HepG2 (cell line): ENCODE measurements around the gene HMGB4. TPM values are rescaled to one million over a fixed set of nuclear protein-coding genes. Genes with fewer than 3 reads are reported as not detected.

Source experiments
- ATAC-seq: fragments of 200-7000 bp; cut with Tn5 transposase; 3 replicates; pipeline ENCODE4 v1.9.1; 2020; ENCODE audit warnings: mild to moderate bottlenecking, moderate library complexity
- BruUV-seq: library from RNA; stranded (reverse); fragments of 400-500 nt; replicated peaks from 2 replicates; lab custom pipeline; 2021; lab: Mats Ljungman, UMichigan
- CTCF ChIA-PET: fragments of 300-600 bp; formaldehyde crosslinking; extraction: SDS; loops from one replicate; lab custom pipeline; 2021; ENCODE audit warnings: low total read pairs, inconsistent platforms, low intra/inter-chr PET ratio; lab: Yijun Ruan, JAX
- POLR2A ChIA-PET: fragments of 350-600 bp; sonication (Branson Sonifier 250); formaldehyde crosslinking; loops from one replicate; lab custom pipeline; 2020; ENCODE audit warnings: antibody characterized with exemption, inconsistent platforms; lab: Yijun Ruan, JAX
- DNase-seq: peaks from one replicate; pipeline ENCODE4 v3.0.0-alpha.2; 2015; ENCODE audit warnings: low spot score
- FAIRE-seq: peaks from 3 replicates; lab custom pipeline; 2011; peaks lifted over from hg19 to GRCh38; lab: Jason Lieb, UNC
- H2AFZ ChIP-seq: one replicate; pipeline ENCODE4 v1.6.1; 2011; ENCODE audit warnings: low read length, inconsistent platforms
- H3K27ac ChIP-seq: fragments of 300-600 bp; 3 replicates; pipeline ENCODE4 v1.8.0; 2011; ENCODE audit warnings: mixed run types, mild to moderate bottlenecking, mixed read lengths, low read length, inconsistent platforms; ENCODE audit not compliant: insufficient read depth; ENCODE audit errors: extremely low read length
- H3K27me3 ChIP-seq, 2 experiments: fragments of 200-600 bp in 1 of 2; 2 replicates in 1 of 2; 3 replicates in 1 of 2; pipeline versions ENCODE4 v1.6.0 to v1.8.0; 2011; ENCODE audit warnings: low read length in 2 of 2, mild to moderate bottlenecking in 2 of 2, moderate library complexity in 2 of 2, inconsistent platforms in 1 of 2; ENCODE audit not compliant: insufficient read depth in 2 of 2, control insufficient read depth in 1 of 2
- H3K36me3 ChIP-seq, 2 experiments: fragments of 200-600 bp in 1 of 2; replicated peaks in 1 of 2; 2 replicates in 1 of 2; 3 replicates in 1 of 2; pipeline versions ENCODE4 v1.5.1 to v1.8.0; 2011; ENCODE audit warnings: low read length in 2 of 2, inconsistent platforms in 1 of 2; ENCODE audit not compliant: insufficient read depth in 2 of 2, control insufficient read depth in 1 of 2
- H3K4me1 ChIP-seq: 2 replicates; pipeline ENCODE4 v1.5.1; 2012; ENCODE audit warnings: low read length, inconsistent platforms; ENCODE audit not compliant: insufficient read depth
- H3K4me2 ChIP-seq: 2 replicates; pipeline ENCODE4 v1.6.0; 2011; ENCODE audit warnings: low read depth, low read length, inconsistent platforms
- H3K4me3 ChIP-seq, 3 experiments: fragments of 200-600 bp in 1 of 3; sonication (generic), shearing (Covaris generic) in 1 of 3; replicated peaks in 1 of 3; 2 replicates each; pipeline ENCODE4 v1.5.1; 2011 to 2016; ENCODE audit warnings: low read length in 3 of 3, inconsistent platforms in 2 of 3, low read depth in 2 of 3, mild to moderate bottlenecking in 2 of 3, control low read depth in 1 of 3, mixed read lengths in 1 of 3; ENCODE audit not compliant: insufficient read depth in 1 of 3
- H3K79me2 ChIP-seq: one replicate; pipeline ENCODE4 v1.6.1; 2011; ENCODE audit warnings: low read length, inconsistent platforms; ENCODE audit not compliant: insufficient read depth
- H3K9ac ChIP-seq: 2 replicates; pipeline ENCODE4 v1.6.0; 2011; ENCODE audit warnings: mild to moderate bottlenecking, low read depth, low read length, inconsistent platforms; ENCODE audit not compliant: insufficient read depth
- H3K9me3 ChIP-seq: 2 replicates; pipeline ENCODE4 v1.5.1; 2012; ENCODE audit warnings: mild to moderate bottlenecking, low read length
- H4K20me1 ChIP-seq: 2 replicates; pipeline ENCODE4 v1.6.0; 2011; ENCODE audit warnings: inconsistent platforms, mild to moderate bottlenecking, low read length, moderate library complexity; ENCODE audit not compliant: insufficient read depth
- AFF4 ChIP-seq: sonication (generic); formaldehyde crosslinking; IDR thresholded peaks from 2 replicates; pipeline ENCODE4 v1.4.0; 2020; ENCODE audit warnings: missing genetic modification reagents
- CCAR2 ChIP-seq: fragments of 200-400 bp; formaldehyde crosslinking; optimal IDR thresholded peaks from 2 replicates; pipeline ENCODE3; 2018; ENCODE audit warnings: low read depth, mild to moderate bottlenecking, low read length, moderate library complexity
- CREB1 ChIP-seq, 2 experiments: fragments of 450-650 bp in 1 of 2; IDR thresholded peaks; 2 replicates each; pipeline ENCODE4 v1.6.1; 2016 to 2017; ENCODE audit warnings: control low read depth in 1 of 2, mild to moderate bottlenecking in 1 of 2, missing compliant biosample characterization in 1 of 2, missing genetic modification characterization in 1 of 2
- DMAP1 ChIP-seq: IDR thresholded peaks from 2 replicates; pipeline ENCODE4 v1.6.1; 2016
- HDAC1 ChIP-seq: sonication (generic); formaldehyde crosslinking; IDR thresholded peaks from 2 replicates; pipeline ENCODE4 v1.5.1; 2020; ENCODE audit warnings: mild to moderate bottlenecking, missing genetic modification reagents
- HNRNPL ChIP-seq: fragments of 200-400 bp; formaldehyde crosslinking; IDR thresholded peaks from 2 replicates; pipeline ENCODE4 v1.6.1; 2017; ENCODE audit warnings: mild to moderate bottlenecking, low read depth, low read length
- SMAD1 ChIP-seq: sonication (generic); formaldehyde crosslinking; IDR thresholded peaks from 2 replicates; pipeline ENCODE4 v1.4.0; 2020; ENCODE audit warnings: missing genetic modification reagents, low read depth, mild to moderate bottlenecking, borderline replicate concordance
- ZFP37 ChIP-seq: sonication (generic); formaldehyde crosslinking; IDR thresholded peaks from 2 replicates; pipeline ENCODE4 v1.4.0; 2020; ENCODE audit warnings: missing genetic modification reagents, borderline replicate concordance
- ZIK1 ChIP-seq: sonication (generic); formaldehyde crosslinking; IDR thresholded peaks from 2 replicates; pipeline ENCODE4 v1.5.0; 2020; ENCODE audit warnings: mild to moderate bottlenecking, low read depth, missing genetic modification reagents, borderline replicate concordance
- ZNF180 ChIP-seq: sonication (generic); formaldehyde crosslinking; IDR thresholded peaks from 2 replicates; pipeline ENCODE4 v1.4.0; 2020; ENCODE audit warnings: low read depth, missing genetic modification reagents, borderline replicate concordance
- ZNF234 ChIP-seq: sonication (generic); formaldehyde crosslinking; conservative IDR thresholded peaks from 2 replicates; pipeline ENCODE4 v1.5.1; 2020; ENCODE audit warnings: mild to moderate bottlenecking, missing genetic modification reagents
- ZNF713 ChIP-seq: sonication (generic); formaldehyde crosslinking; IDR thresholded peaks from 2 replicates; pipeline ENCODE4 v1.4.0; 2020; ENCODE audit warnings: mild to moderate bottlenecking, missing genetic modification reagents
- ZNF747 ChIP-seq: sonication (generic); formaldehyde crosslinking; IDR thresholded peaks from 2 replicates; pipeline ENCODE4 v1.8.1; 2023; ENCODE audit warnings: missing genetic modification reagents, mild to moderate bottlenecking, borderline replicate concordance
- WGBS: methylation state at CpG from one replicate; pipeline ENCODE4 v1.1.6; 2017; ENCODE audit warnings: low lambda C conversion rate; 5-methylcytosine and 5-hydroxymethylcytosine counted together
- in situ Hi-C: cut with HindIII; loops from 2 replicates; pipeline ENCODE4 v1.10.0; 2017; ENCODE audit warnings: low pct_unique_long_range_greater_than_20kb; ENCODE audit not compliant: extremely low pct_ligation_motif_present
- intact Hi-C: fragments of 100-400 bp; cut with micrococcal nuclease; formaldehyde crosslinking; loops from one replicate; pipeline ENCODE4 v1.10.0; 2022; ENCODE audit not compliant: unreplicated experiment
- polyA plus RNA-seq, 8 experiments: library from polyadenylated mRNA; depleted of rRNA in 3 of 8; stranded (reverse) in 7 of 8; unstranded in 1 of 8; fragments of >200 nt; fragmentation: Illumina TruSeq in 4 of 8; extraction: Trizol in 4 of 8; gene quantifications; 2 replicates each; pipeline versions ENCODE4 v1.2.1 to v1.2.3, GENCODE V29; 2011 to 2016; ENCODE audit warnings: low read depth in 4 of 8, missing spikeins in 1 of 8, mixed read lengths in 1 of 8; ENCODE audit not compliant: insufficient read depth in 1 of 8
- total RNA-seq, 5 experiments: library from RNA; depleted of rRNA; stranded (reverse); fragments of >200 nt; fragmentation: Illumina TruSeq; extraction: Trizol; gene quantifications; 2 replicates each; pipeline ENCODE4 v1.2.3, GENCODE V29; 2016; ENCODE audit warnings: low read depth in 1 of 5
- TF ChIP-seq, protein P1 (sequence below): IDR thresholded peaks from 2 replicates; pipeline ENCODE4 v1.6.1; 2016; ENCODE audit warnings: missing compliant biosample characterization, missing genetic modification reagents, borderline replicate concordance

The HMGB4 gene
- total and polyA plus RNA-seq, 2 of the 13 experiments (the other 11 are each of a cell fraction or from before 2014, with no cell fraction given): not detected

- H2AFZ ChIP-seq: no peak overlapping the region
- in situ Hi-C loops: no loop called here
- ATAC-seq (no peak), DNase-seq (no peak)
- H3K4me1 ChIP-seq: no peaks in the 10 kb centered on the region
- no peak overlapping the region for H3K4me3 ChIP-seq
- no peak overlapping the region for H3K9ac ChIP-seq
- H3K9me3 ChIP-seq: no peaks in the 10 kb centered on the region
- intact Hi-C loops: no loop called here
- H3K79me2 ChIP-seq: no peaks in the 10 kb centered on the region
- WGBS: 39% methylated on average over 2 of the region's 2 CpGs
- POLR2A ChIA-PET: no interaction called here
- H4K20me1 ChIP-seq: no peaks in the 10 kb centered on the region
- TF ChIP-seq CREB1 (IDR thresholded peaks at IDR 0.05): no peak
- TF ChIP-seq CREB1 (CRISPR knock-in tag; IDR thresholded peaks at IDR 0.05): no peak
- TF ChIP-seq ZNF747 (CRISPR knock-in tag): no peak
- no peak for TF ChIP-seq ZIK1 (CRISPR knock-in tag)
- TF ChIP-seq HDAC1: no peak
- no peak for TF ChIP-seq ZNF180 (CRISPR knock-in tag)
- no peak for TF ChIP-seq HNRNPL
- TF ChIP-seq AFF4 (CRISPR knock-in tag): no peak
- TF ChIP-seq CCAR2: no peak
- TF ChIP-seq, protein P1, sequence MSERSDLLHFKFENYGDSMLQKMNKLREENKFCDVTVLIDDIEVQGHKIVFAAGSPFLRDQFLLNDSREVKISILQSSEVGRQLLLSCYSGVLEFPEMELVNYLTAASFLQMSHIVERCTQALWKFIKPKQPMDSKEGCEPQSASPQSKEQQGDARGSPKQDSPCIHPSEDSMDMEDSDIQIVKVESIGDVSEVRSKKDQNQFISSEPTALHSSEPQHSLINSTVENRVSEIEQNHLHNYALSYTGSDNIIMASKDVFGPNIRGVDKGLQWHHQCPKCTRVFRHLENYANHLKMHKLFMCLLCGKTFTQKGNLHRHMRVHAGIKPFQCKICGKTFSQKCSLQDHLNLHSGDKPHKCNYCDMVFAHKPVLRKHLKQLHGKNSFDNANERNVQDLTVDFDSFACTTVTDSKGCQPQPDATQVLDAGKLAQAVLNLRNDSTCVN (CRISPR knock-in tag): no peak
- no peak for TF ChIP-seq ZNF713 (CRISPR knock-in tag)
- no peak for TF ChIP-seq ZNF234 (CRISPR knock-in tag)
- no peak for TF ChIP-seq ZFP37 (CRISPR knock-in tag)
- TF ChIP-seq SMAD1 (CRISPR knock-in tag): no peak
- TF ChIP-seq DMAP1 (CRISPR knock-in tag): no peak
- TF ChIP-seq, all 625 proteins: peak for 0
- Histone ChIP-seq H3K36me3 (no peaks in the 10 kb centered on the region), H3K4me2 (no peak overlapping the region), H3K27ac (no peak overlapping the region), H3K27me3 (peaks cover 0 to 3% of the 10 kb centered on the region in 2 experiments; a peak in 1 of 5 replicates)
- CTCF ChIA-PET: no interaction called here
- FAIRE-seq: no peak
- no TSS peak for BruUV-seq
Observed at GRCh38 chr1:33823401-33823800, 40.5 kb upstream of the HMGB4 start.
